ENCODE measurements around the gene PSORS1C2. TPM values are rescaled to one million over a fixed set of nuclear protein-coding genes. Genes with fewer than 3 reads are reported as not detected.

PSORS1C2 gene
- total RNA-seq, 1 experiment from 2014 or later, result 0.33 TPM

DNA sequence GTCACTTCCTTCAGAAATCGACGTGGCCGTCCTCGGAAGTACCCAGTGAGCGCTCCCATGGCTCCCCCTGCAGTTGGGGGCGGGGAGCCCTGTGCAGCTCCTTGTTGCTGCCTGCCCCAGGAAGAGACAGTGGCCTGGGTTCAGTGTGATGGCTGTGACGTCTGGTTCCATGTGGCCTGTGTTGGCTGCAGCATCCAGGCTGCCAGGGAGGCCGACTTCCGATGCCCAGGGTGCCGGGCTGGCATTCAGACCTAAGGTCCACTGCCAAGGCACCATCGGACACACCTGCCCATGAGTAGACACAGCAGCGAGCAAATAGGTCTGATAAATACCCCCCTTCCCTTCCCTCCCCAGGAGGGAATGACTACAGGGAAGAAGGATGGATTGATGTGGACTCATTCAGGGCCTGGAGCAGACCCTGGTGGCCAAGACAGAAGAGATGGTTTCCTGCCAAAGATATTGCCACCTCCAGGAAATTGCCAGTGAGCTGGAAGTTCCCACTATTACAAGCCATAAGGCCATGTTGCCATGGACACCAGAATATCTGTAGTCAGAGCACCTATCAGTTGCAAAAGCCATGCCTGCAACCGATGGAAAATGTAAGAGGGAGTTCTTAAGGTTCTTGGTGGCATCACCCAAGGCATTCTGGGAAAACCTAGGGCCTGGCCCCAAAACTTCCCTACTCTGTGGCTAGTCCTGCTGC lies 23.7 kb upstream of the PSORS1C2 start:
- Mint-ChIP-seq H3K27me3 (ENCODE audit: low read depth) (peaks cover 2% of the 10 kb centered on the region; the same call in 1 of the 2 replicates), H3K4me3 (no peak overlapping the region), H3K9me3 (no peaks in the 10 kb centered on the region), H3K27ac (peak overlapping the region in 1 of 3 experiments; percentile 55; a peak in 1 of 7 replicates), H3K4me1 (peaks cover 53 to 63% of the 10 kb centered on the region in 2 experiments), H3K36me3 (ENCODE audit: insufficient read depth in 1 of 3, low read depth in 3 of 3) (peaks cover 37 to 68% (median 58%) of the 10 kb centered on the region in 3 experiments; a peak in 6 of 7 replicates)
- no peak overlapping the region for H3K4ac ChIP-seq (ENCODE audit: low read depth, low read length)
- no peak overlapping the region for H2BK12ac ChIP-seq (ENCODE audit: insufficient read length, low read depth, low read length)
- no peak overlapping the region for H2BK20ac ChIP-seq (ENCODE audit: low read depth, low read length, poor library complexity, severe bottlenecking)
- H3K27me3 ChIP-seq (ENCODE audit: insufficient read depth, low read length), result no peaks in the 10 kb centered on the region
- no peak overlapping the region for H2BK15ac ChIP-seq (ENCODE audit: low read depth, low read length)
- H2AK5ac ChIP-seq (ENCODE audit: insufficient read length, low read length), result no peak overlapping the region
- no peak overlapping the region for H3K18ac ChIP-seq (ENCODE audit: insufficient read length, low read depth, low read length)
- peaks cover 10% of the 10 kb centered on the region for H3K23me2 ChIP-seq (ENCODE audit: insufficient read length, low read depth, low read length, poor library complexity, severe bottlenecking)
- H3K14ac ChIP-seq (ENCODE audit: insufficient read depth, low read length), result no peak overlapping the region
- H4K8ac ChIP-seq (replicated peaks; ENCODE audit: insufficient read length, low read depth, low read length), result no peak overlapping the region
- no peak overlapping the region for H3T11ph ChIP-seq (ENCODE audit: low read length)
- no peak overlapping the region for H2BK120ac ChIP-seq (ENCODE audit: low read depth, low read length, poor library complexity, severe bottlenecking)
- peaks cover 6% of the 10 kb centered on the region; the same call in 1 of the 2 replicates for H3K4me1 ChIP-seq (ENCODE audit: insufficient read depth, low read length)
- no peaks in the 10 kb centered on the region for H3K79me1 ChIP-seq (ENCODE audit: insufficient read depth, low read depth, low read length, poor library complexity, severe bottlenecking)
- H2BK5ac ChIP-seq (ENCODE audit: insufficient read length, low read length), result no peak overlapping the region
- H4K91ac ChIP-seq (ENCODE audit: insufficient read length, low read depth, low read length), result no peak overlapping the region
- H3K79me2 ChIP-seq (ENCODE audit: insufficient read depth, low read length), result peaks cover 8% of the 10 kb centered on the region; the same call in 1 of the 2 replicates
- H3K9ac ChIP-seq (ENCODE audit: extremely low read depth, insufficient read length, low read length), result no peak overlapping the region
- no peak overlapping the region for H2AFZ ChIP-seq (ENCODE audit: low read length)
- H3K23ac ChIP-seq (ENCODE audit: insufficient read length, low read depth, low read length), result no peak overlapping the region
- no peak overlapping the region for H3K27ac ChIP-seq (ENCODE audit: insufficient read length, low read depth, low read length)
- no peak overlapping the region for H3K56ac ChIP-seq (ENCODE audit: insufficient read length, low read depth, low read length)
- H3K4me2 ChIP-seq (ENCODE audit: insufficient read depth, insufficient read length, low read length), result no peak overlapping the region
- WGBS (ENCODE audit: extremely low coverage, insufficient read length, low lambda C conversion rate), result no CpG with 5 or more reads among the region's 13 CpGs
- peak; percentile 70 for DNase-seq
- TF ChIP-seq, protein P1, sequence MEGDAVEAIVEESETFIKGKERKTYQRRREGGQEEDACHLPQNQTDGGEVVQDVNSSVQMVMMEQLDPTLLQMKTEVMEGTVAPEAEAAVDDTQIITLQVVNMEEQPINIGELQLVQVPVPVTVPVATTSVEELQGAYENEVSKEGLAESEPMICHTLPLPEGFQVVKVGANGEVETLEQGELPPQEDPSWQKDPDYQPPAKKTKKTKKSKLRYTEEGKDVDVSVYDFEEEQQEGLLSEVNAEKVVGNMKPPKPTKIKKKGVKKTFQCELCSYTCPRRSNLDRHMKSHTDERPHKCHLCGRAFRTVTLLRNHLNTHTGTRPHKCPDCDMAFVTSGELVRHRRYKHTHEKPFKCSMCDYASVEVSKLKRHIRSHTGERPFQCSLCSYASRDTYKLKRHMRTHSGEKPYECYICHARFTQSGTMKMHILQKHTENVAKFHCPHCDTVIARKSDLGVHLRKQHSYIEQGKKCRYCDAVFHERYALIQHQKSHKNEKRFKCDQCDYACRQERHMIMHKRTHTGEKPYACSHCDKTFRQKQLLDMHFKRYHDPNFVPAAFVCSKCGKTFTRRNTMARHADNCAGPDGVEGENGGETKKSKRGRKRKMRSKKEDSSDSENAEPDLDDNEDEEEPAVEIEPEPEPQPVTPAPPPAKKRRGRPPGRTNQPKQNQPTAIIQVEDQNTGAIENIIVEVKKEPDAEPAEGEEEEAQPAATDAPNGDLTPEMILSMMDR (conservative IDR thresholded peaks at IDR 0.05), result peak; percentile 38; the same call in 2 of the 3 replicates
- no peak overlapping the region for H4K5ac ChIP-seq (ENCODE audit: insufficient read length, low read depth, low read length)
- H4K20me1 ChIP-seq (ENCODE audit: control insufficient read depth, insufficient read depth, insufficient read length), result no peaks in the 10 kb centered on the region
- H3K9me3 ChIP-seq (ENCODE audit: control insufficient read depth, low read depth, low read length), result no peaks in the 10 kb centered on the region
